OCI-LY1 (cell line): ENCODE measurements around the gene INS.

Source experiments
- EZH2 ChIP-seq: fragments of 200-600 bp; sonication (generic), shearing (Covaris generic); IDR thresholded peaks from 2 replicates; pipeline ENCODE4 v1.8.0; 2017; ENCODE audit warnings: borderline replicate concordance, mixed run types, mild to moderate bottlenecking, antibody characterized with exemption, low read length, moderate library complexity, mixed read lengths
- TF ChIP-seq, protein P1 (sequence below): fragments of 200-600 bp; sonication (generic), shearing (Covaris generic); IDR thresholded peaks from 2 replicates; pipeline ENCODE4 v1.5.1; 2017; ENCODE audit warnings: mild to moderate bottlenecking, antibody characterized with exemption, low read length, moderate library complexity, mixed read lengths

DNA sequence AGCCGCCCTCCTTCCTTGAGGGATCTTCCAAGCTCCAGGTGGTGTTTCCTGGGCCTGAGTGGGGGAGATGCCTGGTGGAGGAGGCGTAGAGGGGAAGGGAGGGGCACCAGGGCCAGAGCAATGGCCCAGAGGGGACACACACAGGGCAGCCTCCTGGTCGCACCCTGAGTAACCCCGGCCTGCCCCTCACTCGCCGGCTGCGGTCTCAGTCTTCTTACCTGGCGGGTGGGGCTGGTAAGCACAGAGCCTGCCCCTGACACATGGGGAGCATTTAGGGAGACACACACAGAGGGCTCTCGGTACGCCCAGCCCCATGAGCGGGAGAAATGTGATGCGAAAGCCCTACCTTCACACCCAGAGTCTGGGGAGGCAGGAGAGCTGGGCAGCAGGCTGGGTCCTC is 45.7 kb downstream of the INS start:
- TF ChIP-seq, protein P1, sequence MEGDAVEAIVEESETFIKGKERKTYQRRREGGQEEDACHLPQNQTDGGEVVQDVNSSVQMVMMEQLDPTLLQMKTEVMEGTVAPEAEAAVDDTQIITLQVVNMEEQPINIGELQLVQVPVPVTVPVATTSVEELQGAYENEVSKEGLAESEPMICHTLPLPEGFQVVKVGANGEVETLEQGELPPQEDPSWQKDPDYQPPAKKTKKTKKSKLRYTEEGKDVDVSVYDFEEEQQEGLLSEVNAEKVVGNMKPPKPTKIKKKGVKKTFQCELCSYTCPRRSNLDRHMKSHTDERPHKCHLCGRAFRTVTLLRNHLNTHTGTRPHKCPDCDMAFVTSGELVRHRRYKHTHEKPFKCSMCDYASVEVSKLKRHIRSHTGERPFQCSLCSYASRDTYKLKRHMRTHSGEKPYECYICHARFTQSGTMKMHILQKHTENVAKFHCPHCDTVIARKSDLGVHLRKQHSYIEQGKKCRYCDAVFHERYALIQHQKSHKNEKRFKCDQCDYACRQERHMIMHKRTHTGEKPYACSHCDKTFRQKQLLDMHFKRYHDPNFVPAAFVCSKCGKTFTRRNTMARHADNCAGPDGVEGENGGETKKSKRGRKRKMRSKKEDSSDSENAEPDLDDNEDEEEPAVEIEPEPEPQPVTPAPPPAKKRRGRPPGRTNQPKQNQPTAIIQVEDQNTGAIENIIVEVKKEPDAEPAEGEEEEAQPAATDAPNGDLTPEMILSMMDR = no peak
- TF ChIP-seq EZH2 = no peak
